Measurements from ENCODE around the gene NEURL2.
A peak's percentile ranks its signal among the peaks of the same experiment; 100 is the strongest.
"Not testable (repeated sequence)": the region's sequence is repeated elsewhere in the genome, so short reads cannot be mapped to it uniquely, and the experiment has no call there.

Gene NEURL2

GRCh38 chr20:45890985-45891983 lies at the start of gene NEURL2, which contains the start of gene CTSA:
NEURL2 (minus strand) TSS chr20:45891208; CDS start chr20:45890991, 217 bp downstream.
CTSA (plus strand) TSS chr20:45891335; CDS start chr20:45891569, 234 bp downstream.
- peak; percentile 85 for DNase-seq (ENCODE audit: low read depth)

GRCh38 chr20:45940469-45940868 lies 49.5 kb upstream of the NEURL2 start:
- DNase-seq (ENCODE audit: low read depth): no peak

- DNase-seq (ENCODE audit: low read depth): no peak
These were observed 49.0 kb upstream of the NEURL2 start for GRCh38 chr20:45940053-45940452.

GRCh38 chr20:45938727-45939438 lies 47.9 kb upstream of the NEURL2 start:
- no peak for DNase-seq (ENCODE audit: low read depth)

GRCh38 chr20:45937765-45938164 lies 46.8 kb upstream of the NEURL2 start:
- no peak for DNase-seq (ENCODE audit: low read depth)

GRCh38 chr20:45935416-45936046 lies 44.5 kb upstream of the NEURL2 start:
- DNase-seq (ENCODE audit: low read depth): no peak

- peak; percentile 94 for DNase-seq (ENCODE audit: low read depth)
These were observed 43.8 kb upstream of the NEURL2 start, which contains the start of gene PCIF1 for GRCh38 chr20:45934586-45935415. PCIF1 (plus strand) TSS chr20:45934683; CDS start chr20:45939000, 4,317 bp downstream.

GRCh38 chr20:45934046-45934585 lies 43.1 kb upstream of the NEURL2 start:
- no peak for DNase-seq (ENCODE audit: low read depth)

GRCh38 chr20:45933266-45934045 lies 42.4 kb upstream of the NEURL2 start:
- peak; percentile 73 for DNase-seq (ENCODE audit: low read depth)

- not testable (repeated sequence) for DNase-seq (ENCODE audit: low read depth)
These were observed 40.7 kb upstream of the NEURL2 start for GRCh38 chr20:45931680-45932079.

GRCh38 chr20:45927071-45927878 lies 36.3 kb upstream of the NEURL2 start:
- no peak for DNase-seq (ENCODE audit: low read depth)

- no peak for DNase-seq (ENCODE audit: low read depth)
These were observed 35.7 kb upstream of the NEURL2 start for GRCh38 chr20:45926731-45927070.

GRCh38 chr20:45925821-45926506 lies 35.0 kb upstream of the NEURL2 start:
- no peak for DNase-seq (ENCODE audit: low read depth)

- no peak for DNase-seq (ENCODE audit: low read depth)
These were observed 33.6 kb upstream of the NEURL2 start for GRCh38 chr20:45924391-45925261.

- DNase-seq (ENCODE audit: low read depth): no peak
These were observed 30.6 kb upstream of the NEURL2 start for GRCh38 chr20:45921337-45922189.

- no peak for DNase-seq (ENCODE audit: low read depth)
These were observed 29.7 kb upstream of the NEURL2 start for GRCh38 chr20:45920462-45921336.
